NCI-H2029 (cell line): ENCODE results near the gene FCN3.

ENCODE experiments used
- DNase-seq: peaks from one replicate; lab custom pipeline; 2025; lab: John Stamatoyannopoulos, UW

FCN3 gene

GRCh38 chr1:27341525-27342252 is 32.9 kb downstream of the FCN3 start, which contains the start of gene SYTL1:
Gene SYTL1 (plus strand): TSS chr1:27342022. CDS start chr1:27345335, 3,313 bp downstream.
- DNase-seq = peak; percentile 51

DNA sequence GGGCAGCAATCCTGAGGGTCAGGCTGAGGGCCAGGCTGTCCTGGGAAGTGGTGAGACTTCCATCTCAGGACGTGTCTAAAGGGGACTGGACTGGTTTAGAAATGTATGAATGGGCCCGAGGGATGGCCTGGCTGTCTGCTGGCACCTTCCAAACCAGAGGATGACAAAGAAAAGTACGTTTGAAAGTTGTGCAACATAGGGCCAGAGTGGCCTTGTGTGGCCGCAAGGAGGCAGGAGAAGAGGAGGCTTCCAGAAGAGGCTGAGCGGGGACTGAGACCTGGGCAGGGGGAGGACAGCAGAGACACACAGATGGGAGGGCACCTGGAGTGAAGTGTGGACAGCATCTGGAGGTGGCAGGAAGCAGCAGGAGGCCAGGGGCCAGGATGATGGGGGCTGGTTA is 35.4 kb downstream of the FCN3 start:
- DNase-seq = no peak

GRCh38 chr1:27338751-27339150 is 35.9 kb downstream of the FCN3 start:
- DNase-seq = no peak

GRCh38 chr1:27336756-27337155 is 37.9 kb downstream of the FCN3 start:
- DNase-seq = no peak

DNA sequence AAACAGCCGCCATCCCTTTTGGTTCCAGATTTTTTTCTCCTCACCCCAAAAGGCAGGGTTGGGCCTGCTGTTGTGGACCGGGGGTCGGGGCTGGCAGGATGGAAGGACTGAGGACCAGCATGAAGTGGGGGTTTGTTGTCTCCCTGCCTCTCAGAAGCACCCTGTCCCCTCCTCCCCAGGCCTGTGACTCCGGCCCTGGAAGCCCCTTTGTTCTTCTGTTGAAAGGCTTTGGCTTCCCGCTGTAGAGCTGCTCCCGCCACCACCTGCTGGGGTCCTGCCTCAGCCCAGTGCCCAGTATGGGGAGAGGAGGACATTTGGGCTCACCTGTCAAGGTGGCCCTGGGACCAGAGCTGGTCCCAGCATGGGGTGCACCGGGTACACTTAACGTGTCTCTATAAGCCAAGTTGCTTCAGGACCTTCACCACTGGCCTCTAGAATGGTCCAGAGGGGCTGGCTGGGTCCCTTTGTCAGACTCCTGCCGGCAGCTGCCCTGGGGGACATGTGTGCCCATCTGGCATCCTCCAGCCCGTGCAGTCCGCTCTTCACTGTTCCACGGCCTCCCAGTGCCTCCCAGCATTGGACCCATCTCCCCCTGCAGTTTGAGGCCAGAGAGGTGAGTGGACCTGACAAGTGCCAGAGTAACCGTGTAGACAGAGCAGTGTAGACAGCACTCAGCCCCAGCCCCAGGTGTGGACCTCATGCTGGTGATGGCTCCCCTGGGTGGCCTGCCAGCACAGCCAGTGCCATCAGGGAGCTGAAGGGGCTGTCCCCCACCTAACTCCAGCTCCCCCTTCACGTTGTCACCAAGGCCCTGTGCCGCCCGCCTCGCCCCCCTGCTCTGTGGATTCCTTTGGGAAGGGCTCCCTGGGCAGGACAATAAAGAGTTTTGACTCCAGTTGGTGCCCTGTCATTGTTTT is 38.9 kb downstream of the FCN3 start:
- no peak for DNase-seq

- DNase-seq = no peak
Measured at GRCh38 chr1:27333717-27334279, 40.8 kb downstream of the FCN3 start.

GRCh38 chr1:27332536-27333281 is 41.9 kb downstream of the FCN3 start:
- no peak for DNase-seq

GRCh38 chr1:27331922-27332321 is 42.7 kb downstream of the FCN3 start:
- DNase-seq = no peak

DNA sequence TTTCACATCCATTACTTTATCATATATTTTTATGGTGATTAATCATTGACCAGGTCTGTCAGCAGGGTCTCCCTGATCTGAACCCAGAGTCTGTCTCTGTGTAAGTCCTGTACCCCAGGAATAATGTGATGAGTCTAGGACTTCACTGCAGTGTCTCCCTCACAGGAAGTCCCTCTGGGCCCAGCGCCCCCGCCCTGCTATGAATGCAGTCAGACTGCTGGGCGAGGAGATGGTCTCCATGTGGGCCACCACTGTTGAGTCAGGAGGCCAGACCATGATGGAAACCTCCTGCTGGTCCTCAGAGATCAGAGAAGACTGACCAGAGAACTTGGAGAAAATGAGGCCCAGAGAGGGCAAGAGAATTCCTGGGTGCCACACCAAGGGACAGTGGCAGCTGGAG is 43.2 kb downstream of the FCN3 start:
- DNase-seq = no peak

DNA sequence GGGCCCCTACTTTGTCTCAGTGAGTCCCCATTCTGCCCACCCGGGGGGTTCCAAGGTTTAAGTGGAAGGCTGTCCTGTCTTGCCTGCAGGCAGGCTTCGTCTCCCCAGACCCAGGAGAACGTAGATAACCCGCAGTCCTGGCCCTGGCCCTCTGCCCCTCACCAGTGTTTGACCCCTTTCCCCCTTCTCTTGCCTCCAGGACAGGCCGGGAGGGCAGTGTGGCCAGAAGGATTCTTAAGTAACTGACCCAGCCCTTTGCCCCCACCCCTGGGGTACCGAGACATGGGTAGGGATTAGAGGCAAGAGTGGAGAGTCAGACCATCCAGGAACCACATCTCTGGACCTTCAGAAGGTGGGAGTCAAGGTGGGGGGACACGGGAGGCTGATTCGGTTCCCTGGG is 43.8 kb downstream of the FCN3 start:
- DNase-seq = no peak

GRCh38 chr1:27327964-27328363 is 46.7 kb downstream of the FCN3 start:
- no peak for DNase-seq

- no peak for DNase-seq
Measured at GRCh38 chr1:27325286-27325685, 49.3 kb downstream of the FCN3 start.

GRCh38 chr1:27322569-27323240 is 51.9 kb downstream of the FCN3 start:
- DNase-seq = no peak

DNA sequence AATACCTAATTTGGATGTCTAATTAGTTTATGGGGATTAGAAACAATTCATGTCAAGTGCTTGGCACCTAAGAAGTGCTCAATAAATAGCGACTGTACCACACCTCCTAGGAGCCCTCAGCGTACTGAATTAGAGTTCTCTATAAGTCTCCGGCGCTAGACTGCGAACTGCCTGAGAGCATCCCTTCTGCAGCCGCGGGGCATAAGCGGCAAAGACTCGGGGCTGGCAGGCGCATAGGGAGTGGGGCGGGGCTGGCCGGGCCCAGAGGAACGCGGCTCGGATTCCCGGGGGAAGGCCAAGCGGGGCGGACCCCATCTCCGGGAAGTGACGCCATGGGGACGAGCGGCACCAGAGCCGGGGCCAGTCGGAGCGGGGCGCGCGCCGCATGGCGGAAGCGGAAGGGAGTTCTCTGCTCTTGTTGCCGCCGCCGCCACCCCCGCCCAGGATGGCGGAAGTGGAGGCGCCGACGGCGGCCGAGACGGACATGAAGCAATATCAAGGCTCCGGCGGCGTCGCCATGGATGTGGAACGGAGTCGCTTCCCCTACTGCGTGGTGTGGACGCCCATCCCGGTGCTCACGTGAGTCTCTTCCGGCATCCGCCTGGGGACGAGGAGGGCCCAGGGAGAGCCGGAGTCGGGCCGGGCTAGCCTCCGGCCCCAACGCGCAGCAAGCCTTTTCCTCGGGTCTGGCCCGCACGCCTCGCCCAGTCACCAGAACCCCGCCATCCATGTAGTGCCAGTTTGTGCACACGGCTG is 52.6 kb downstream of the FCN3 start, which contains the start of gene TMEM222:
TMEM222 (plus strand) TSS at position 351 of the 756 bp plus-strand sequence; CDS start at position 386, 35 bp downstream.
- peak; percentile 93 for DNase-seq
